Keratinocyte (primary cell): ENCODE data around the gene SIGLEC15.

Experiments
- EZH2 ChIP-seq: IDR thresholded peaks from one replicate; pipeline ENCODE4 v1.6.1; 2012; ENCODE audit warnings: inconsistent platforms, mild to moderate bottlenecking, low read length, moderate library complexity
- TF ChIP-seq, protein P1 (sequence below), 3 experiments: IDR thresholded peaks in 1 of 3; conservative IDR thresholded peaks in 1 of 3; optimal IDR thresholded peaks in 1 of 3; 2 replicates in 2 of 3; 3 replicates in 1 of 3; pipeline versions ENCODE3 to v1.5.1; 2011; ENCODE audit warnings: low read length in 3 of 3, mild to moderate bottlenecking in 3 of 3, moderate library complexity in 2 of 3, control low read depth in 1 of 3, inconsistent platforms in 1 of 3; ENCODE audit not compliant: insufficient read depth in 2 of 3; ENCODE audit errors: extremely low read depth in 1 of 3

DNA sequence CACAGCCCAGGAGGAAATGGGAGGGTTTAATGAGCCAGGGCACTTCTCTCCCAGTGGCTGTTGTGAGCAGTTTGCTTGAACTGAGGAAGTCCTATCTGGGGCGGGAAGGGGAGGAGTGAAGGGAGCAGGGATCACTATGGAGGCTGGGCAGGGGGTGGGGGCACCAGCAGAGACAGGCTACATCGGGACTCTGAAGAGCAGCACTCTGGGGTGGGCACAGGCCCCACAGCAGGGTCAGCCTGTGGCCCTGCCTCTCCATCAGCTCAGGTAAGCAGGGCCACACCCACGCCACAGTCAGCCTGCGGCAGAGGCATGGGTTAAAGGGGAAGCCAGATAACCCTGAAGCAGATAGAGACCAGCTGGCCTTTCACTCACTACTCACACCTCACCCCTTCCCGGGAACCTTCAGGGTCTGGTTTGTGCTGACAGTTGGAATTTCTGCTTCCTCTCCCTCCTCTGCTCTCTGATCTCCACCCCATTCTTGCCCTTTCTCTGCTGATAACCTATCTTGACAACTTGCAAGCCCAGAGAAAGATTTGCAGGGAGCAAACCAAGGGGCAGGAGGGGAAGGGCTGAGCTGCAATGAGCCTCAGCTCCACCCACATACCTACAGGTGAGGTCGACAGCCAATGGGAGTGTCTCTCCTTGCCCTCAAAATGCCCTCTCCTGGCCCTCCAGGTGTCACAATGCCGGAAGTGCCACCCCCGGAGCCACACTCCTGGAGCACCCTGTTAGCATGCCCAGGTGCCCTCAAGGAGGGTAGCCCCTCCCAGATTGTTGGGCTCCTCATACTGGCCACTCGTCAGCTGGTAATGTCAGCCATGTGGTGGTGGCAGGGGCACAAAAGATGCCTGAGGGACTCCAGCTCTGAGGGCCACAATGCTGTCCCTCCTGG lies 3.7 kb downstream of the SIGLEC15 start:
- TF ChIP-seq, protein P1, sequence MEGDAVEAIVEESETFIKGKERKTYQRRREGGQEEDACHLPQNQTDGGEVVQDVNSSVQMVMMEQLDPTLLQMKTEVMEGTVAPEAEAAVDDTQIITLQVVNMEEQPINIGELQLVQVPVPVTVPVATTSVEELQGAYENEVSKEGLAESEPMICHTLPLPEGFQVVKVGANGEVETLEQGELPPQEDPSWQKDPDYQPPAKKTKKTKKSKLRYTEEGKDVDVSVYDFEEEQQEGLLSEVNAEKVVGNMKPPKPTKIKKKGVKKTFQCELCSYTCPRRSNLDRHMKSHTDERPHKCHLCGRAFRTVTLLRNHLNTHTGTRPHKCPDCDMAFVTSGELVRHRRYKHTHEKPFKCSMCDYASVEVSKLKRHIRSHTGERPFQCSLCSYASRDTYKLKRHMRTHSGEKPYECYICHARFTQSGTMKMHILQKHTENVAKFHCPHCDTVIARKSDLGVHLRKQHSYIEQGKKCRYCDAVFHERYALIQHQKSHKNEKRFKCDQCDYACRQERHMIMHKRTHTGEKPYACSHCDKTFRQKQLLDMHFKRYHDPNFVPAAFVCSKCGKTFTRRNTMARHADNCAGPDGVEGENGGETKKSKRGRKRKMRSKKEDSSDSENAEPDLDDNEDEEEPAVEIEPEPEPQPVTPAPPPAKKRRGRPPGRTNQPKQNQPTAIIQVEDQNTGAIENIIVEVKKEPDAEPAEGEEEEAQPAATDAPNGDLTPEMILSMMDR (optimal IDR thresholded peaks at IDR 0.05 in 1 of 3, IDR thresholded peaks at IDR 0.05 in 1 of 3, conservative IDR thresholded peaks at IDR 0.05 in 1 of 3; ENCODE audit: extremely low read depth in 1 of 3, insufficient read depth in 2 of 3, low read length in 3 of 3): no peak
- no peak for TF ChIP-seq EZH2
